Skeletal muscle tissue (tissue), 4 donors: ENCODE results near the gene KCNH8. TPM values are rescaled to one million over a fixed set of nuclear protein-coding genes. Genes with fewer than 3 reads are reported as not detected.

ENCODE experiments used
- H3K27ac ChIP-seq: one replicate; pipeline ENCODE4 v1.7.0; 2013; ENCODE audit warnings: mild to moderate bottlenecking, low read depth, low read length, inconsistent platforms
- H3K27me3 ChIP-seq, 3 donors: one replicate each; pipeline ENCODE4 v1.7.0; 2013; ENCODE audit warnings: low read length in 3 of 3; ENCODE audit not compliant: control insufficient read depth in 3 of 3, insufficient read depth in 3 of 3
- H3K36me3 ChIP-seq, 3 donors: one replicate each; pipeline ENCODE4 v1.7.0; 2013; ENCODE audit warnings: low read length in 3 of 3; ENCODE audit not compliant: control insufficient read depth in 3 of 3, insufficient read depth in 3 of 3
- H3K4me1 ChIP-seq, 3 donors: one replicate each; pipeline ENCODE4 v1.7.0; 2013; ENCODE audit warnings: low read length in 3 of 3, mild to moderate bottlenecking in 3 of 3; ENCODE audit not compliant: control insufficient read depth in 3 of 3, insufficient read depth in 3 of 3
- H3K4me3 ChIP-seq, 3 donors: one replicate each; pipeline ENCODE4 v1.7.0; 2013; ENCODE audit warnings: low read length in 3 of 3
- H3K9ac ChIP-seq, 3 donors: one replicate each; pipeline ENCODE4 v1.7.0; 2013; ENCODE audit warnings: low read length in 3 of 3, mild to moderate bottlenecking in 3 of 3, moderate library complexity in 2 of 3, low read depth in 1 of 3
- H3K9me3 ChIP-seq, 3 donors: one replicate each; pipeline ENCODE4 v1.7.0; 2013; ENCODE audit warnings: low read length in 3 of 3; ENCODE audit not compliant: control insufficient read depth in 3 of 3
- total RNA-seq: library from RNA; depleted of rRNA; stranded (reverse); fragments of >200 nt; gene quantifications from one replicate; pipeline ENCODE4 v1.2.3, GENCODE V29; 2014
- donor health status: Osteomylitis.

The KCNH8 gene
- total RNA-seq, 1 donor from 2014 or later = under 0.01 TPM

DNA sequence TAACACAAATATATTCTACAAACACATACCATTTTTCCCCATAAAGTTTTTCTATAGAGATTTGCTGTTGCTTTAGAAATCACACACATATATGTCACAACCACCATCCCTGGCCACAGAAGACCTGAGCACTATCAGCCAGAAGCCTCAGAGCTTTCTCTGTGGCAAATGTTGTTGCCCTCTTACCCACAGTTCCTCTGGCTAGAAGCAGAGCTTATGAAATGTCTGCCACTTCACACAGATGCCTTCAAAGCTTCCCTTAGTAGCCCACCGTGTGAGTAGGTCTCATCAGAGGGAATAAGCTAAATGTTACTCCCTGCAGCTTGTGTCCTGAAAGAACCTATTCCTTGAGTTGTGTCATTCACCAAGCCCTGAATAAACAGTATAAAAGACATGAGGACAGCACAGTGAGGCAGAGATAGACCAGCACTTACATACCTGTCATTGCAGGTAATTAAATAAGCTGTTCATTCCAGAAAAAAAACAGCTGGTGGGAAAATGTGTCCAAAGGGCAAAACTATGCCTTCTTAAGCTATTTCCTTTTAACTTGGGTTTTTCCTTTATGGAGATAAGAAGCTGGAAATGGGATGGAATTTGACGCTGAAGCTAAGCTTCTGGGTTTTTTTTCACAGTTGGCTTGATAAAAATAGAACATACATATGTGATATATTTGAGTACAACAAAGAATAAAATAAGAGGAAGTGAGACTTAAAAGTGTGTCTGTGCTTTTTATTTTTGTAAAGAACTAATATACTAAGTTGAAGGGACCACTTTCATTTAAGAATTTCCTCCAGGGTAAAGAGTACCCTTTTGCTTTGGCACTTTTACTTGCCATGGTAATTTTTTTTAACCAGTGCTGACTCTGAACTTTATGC is 391.4 kb downstream of the KCNH8 start:
- no peaks in the 10 kb centered on the region for H3K9me3 ChIP-seq
- H3K4me3 ChIP-seq = no peak overlapping the region
- H3K36me3 ChIP-seq = no peaks in the 10 kb centered on the region
- H3K27me3 ChIP-seq = no peaks in the 10 kb centered on the region
- H3K4me1 ChIP-seq = no peaks in the 10 kb centered on the region
- H3K27ac ChIP-seq = no peak overlapping the region
- no peak overlapping the region for H3K9ac ChIP-seq

DNA sequence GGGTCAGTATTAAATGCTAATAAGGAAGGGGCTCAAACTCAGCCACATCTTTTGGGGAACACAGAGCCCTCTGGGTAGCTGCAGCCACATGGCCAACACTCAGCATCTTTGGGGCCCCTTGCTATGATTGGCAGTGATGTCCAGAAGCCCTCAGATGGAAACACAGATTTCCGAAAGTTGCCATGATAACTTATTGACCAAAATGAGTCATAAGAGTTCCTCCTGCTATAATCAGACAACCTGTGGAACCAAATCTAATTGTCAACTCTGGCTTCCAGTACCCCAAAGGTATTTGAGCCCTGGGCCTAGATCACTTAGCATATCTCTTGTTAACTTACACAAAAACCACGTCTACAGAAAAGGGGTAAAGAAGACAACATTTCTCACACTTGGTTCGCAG is 392.2 kb downstream of the KCNH8 start:
- Histone ChIP-seq H3K4me1 (no peaks in the 10 kb centered on the region), H3K27ac (no peak overlapping the region), H3K36me3 (no peaks in the 10 kb centered on the region), H3K9me3 (no peaks in the 10 kb centered on the region), H3K4me3 (no peak overlapping the region), H3K9ac (no peak overlapping the region), H3K27me3 (no peaks in the 10 kb centered on the region)

DNA sequence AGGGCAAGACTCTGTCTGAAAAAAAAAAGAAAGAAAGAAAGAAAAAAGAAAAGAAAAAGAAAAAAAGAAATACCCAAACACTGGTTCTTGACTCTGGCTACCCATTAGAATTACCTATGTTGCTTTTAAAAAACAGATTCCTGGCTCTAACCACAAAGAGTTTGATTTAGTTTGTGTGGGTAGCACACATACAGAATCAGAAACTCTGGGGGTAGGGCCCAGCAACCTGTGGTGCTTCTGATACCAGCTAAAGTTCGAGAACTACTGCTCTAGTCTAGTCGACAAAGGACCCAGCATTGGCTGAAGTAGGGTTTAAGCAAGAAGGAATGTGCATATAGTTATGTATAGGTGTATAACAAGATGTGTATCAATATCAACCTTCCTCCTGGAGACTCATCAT is 393.0 kb downstream of the KCNH8 start:
- no peaks in the 10 kb centered on the region for H3K36me3 ChIP-seq
- no peaks in the 10 kb centered on the region for H3K27me3 ChIP-seq
- no peak overlapping the region for H3K9ac ChIP-seq
- H3K4me3 ChIP-seq = no peak overlapping the region
- H3K27ac ChIP-seq = no peak overlapping the region
- no peaks in the 10 kb centered on the region for H3K4me1 ChIP-seq
- no peaks in the 10 kb centered on the region for H3K9me3 ChIP-seq

DNA sequence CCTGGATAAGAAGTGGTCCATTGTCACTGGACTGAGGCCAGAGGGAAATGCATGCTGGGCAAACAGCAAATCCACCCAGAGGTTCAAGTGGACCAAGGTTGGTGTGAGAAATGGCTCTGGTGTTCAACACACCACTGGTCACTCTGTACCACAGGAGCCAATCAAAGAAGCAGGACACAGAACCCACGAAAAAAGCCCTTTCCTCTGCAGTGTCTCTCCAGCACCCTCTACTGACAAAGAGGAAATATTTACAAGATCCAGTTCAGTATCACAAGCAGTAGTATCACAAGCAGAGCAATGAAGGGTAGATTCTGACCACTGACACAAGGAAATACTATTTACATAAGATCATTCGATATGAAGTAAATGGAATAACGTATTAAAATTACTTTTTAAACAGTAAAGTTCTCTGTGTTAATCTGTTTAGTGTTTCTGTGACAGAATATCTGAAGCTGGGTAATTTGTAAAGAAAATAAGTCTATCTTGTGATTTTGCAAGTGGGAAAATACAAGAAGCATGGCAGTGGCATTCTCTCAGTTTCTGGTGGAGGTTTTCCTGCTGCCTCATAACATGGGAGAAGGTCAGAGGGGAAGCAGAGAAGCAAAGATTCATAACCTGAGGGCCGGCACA is 395.0 kb downstream of the KCNH8 start:
- H3K27me3 ChIP-seq = no peaks in the 10 kb centered on the region
- H3K9ac ChIP-seq = no peak overlapping the region
- H3K4me3 ChIP-seq = no peak overlapping the region
- no peak overlapping the region for H3K27ac ChIP-seq
- H3K9me3 ChIP-seq = no peaks in the 10 kb centered on the region
- no peaks in the 10 kb centered on the region for H3K36me3 ChIP-seq
- H3K4me1 ChIP-seq = no peaks in the 10 kb centered on the region

DNA sequence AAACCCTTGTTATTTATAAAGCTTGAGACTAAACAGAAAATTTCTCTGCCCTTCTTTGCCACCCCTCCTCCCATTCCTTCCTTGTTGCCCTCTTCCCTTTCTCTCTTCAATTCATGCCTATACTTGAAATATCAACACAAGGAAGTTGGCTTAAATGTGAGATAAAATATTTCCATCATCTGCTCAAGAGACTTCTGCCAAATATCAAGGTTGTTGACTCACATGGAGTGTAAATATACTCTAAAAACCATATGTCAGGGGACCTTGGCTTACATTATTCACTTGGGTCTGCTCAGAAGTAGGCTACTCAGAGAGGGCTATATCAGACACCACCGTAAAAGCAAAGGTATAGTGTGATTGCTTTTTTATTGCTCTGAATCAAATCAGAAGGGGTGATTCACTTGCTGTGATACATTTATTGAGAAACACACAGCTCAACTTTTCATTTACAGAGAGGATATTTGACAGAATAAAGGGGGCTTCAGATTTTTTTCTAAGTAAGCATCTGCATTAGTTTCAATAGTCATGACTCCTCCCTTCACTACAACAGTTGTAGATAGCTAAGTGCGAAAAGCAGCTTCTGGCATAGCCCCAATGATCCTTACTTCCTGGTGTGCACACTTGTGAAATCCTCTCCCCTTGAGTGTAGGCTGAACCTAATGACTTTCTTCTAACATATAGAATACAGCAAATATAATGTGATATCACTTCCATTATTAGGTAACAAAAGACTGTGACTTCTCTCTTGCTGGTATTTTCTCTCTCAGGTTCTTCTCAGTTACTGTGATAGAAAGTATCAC is 399.6 kb downstream of the KCNH8 start:
- H3K4me1 ChIP-seq = no peaks in the 10 kb centered on the region
- no peak overlapping the region for H3K27ac ChIP-seq
- H3K9me3 ChIP-seq = no peaks in the 10 kb centered on the region
- H3K27me3 ChIP-seq = no peaks in the 10 kb centered on the region
- no peak overlapping the region for H3K4me3 ChIP-seq
- H3K36me3 ChIP-seq = no peaks in the 10 kb centered on the region
- H3K9ac ChIP-seq = no peak overlapping the region

DNA sequence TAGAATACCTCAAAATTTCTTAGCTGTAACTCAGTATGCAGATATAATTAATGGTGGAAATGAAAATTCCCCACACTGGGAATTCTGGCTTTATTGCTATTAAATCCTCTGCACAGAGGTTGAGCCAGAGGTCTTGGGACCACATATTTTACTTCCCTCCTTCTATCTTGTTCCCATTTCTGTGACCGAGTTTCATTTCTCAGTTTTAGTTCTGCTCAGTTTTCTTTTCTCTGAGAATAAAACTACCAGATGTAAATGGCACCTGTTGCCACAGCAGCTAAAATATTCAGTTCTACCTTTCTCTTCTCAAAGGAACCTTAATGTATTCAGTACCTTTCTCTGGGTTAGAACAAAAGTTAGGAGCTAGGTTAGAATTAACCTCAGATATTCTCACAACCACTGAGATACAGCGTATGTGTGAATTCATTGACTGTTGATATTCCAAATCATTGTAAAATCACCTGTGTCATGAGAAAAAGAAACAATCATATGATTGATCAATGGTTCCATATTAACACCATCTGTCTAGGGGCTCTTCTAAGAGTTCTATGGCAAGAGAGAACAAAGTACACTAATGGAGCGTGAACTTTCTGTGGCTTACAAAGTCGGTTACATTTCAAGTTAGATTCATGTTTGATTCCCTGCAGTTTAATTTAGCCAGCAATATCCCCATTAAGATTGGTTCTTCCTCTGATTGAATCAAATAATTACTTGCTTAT is 411.6 kb downstream of the KCNH8 start:
- Histone ChIP-seq H3K4me3 (no peak overlapping the region), H3K36me3 (no peaks in the 10 kb centered on the region), H3K27ac (no peak overlapping the region), H3K9me3 (no peaks in the 10 kb centered on the region), H3K9ac (no peak overlapping the region), H3K4me1 (no peaks in the 10 kb centered on the region), H3K27me3 (no peaks in the 10 kb centered on the region)

DNA sequence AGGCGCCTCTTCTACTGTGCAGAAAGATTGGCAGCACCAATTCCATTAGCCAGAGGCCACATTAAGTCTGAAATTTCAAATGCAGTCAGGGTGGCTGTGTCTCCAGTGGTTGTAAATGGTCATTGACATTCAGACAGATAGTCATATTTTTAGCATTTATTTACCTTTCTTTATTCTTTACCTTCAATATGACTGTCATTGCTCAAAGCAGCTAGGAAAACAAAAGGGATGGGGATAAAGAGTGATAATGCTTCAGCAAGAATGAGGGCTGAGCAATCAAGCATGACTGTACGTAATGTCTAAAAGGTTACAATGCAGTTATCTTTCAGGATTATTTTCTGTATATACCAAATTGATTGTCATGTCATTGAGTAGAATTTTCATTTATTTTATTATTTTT is 425.3 kb downstream of the KCNH8 start:
- H3K4me3 ChIP-seq = no peak overlapping the region
- H3K9ac ChIP-seq = no peak overlapping the region
- no peaks in the 10 kb centered on the region for H3K27me3 ChIP-seq
- H3K9me3 ChIP-seq = no peaks in the 10 kb centered on the region
- no peaks in the 10 kb centered on the region for H3K36me3 ChIP-seq
- H3K4me1 ChIP-seq = no peaks in the 10 kb centered on the region
- H3K27ac ChIP-seq = no peak overlapping the region

DNA sequence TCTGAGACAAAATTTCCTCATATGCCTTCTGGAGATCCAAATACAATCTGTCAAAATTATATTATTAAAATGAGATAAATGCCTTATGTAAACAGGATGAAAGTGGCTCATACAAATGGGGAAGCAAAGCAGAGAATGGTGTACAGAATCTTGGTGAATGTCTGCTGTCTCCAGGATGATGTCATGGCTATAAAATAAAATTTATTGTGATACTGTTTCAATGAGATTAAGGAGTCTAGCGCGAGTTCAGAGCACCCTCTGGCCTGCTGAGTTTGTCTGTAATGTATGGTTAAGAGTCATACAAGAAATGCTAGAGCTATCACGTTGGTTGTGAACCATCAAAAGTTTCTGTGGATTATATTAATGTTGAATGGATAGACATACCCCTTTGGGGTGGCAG is 426.0 kb downstream of the KCNH8 start:
- Histone ChIP-seq H3K4me3 (no peak overlapping the region), H3K27ac (no peak overlapping the region), H3K4me1 (no peaks in the 10 kb centered on the region), H3K36me3 (no peaks in the 10 kb centered on the region), H3K9ac (no peak overlapping the region), H3K27me3 (no peaks in the 10 kb centered on the region), H3K9me3 (no peaks in the 10 kb centered on the region)

DNA sequence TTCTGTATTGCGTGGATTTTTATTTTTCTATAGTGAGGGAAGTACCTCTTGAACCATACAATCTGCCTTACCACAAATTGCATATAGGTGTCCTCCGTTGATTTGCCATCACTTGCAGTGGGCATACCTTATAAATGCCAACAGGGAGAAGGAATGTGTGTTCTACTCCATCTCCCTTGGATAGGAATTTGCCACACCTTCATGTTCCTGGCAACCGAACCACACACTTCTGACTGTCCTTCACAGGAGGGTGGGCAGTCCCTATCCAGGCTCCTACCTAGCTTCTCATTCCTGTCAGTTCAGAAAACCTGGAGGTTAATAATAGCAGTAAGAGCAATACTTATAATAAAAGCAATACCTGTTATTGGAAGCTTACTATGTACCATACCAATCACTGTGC is 428.0 kb downstream of the KCNH8 start:
- Histone ChIP-seq H3K27me3 (no peaks in the 10 kb centered on the region), H3K27ac (no peak overlapping the region), H3K36me3 (no peaks in the 10 kb centered on the region), H3K9ac (no peak overlapping the region), H3K9me3 (no peaks in the 10 kb centered on the region), H3K4me1 (no peaks in the 10 kb centered on the region), H3K4me3 (no peak overlapping the region)
